GM23338 (cell line): ENCODE data around the gene USH2A. TPM values are rescaled to one million over a fixed set of nuclear protein-coding genes. Genes with fewer than 3 reads are reported as not detected.
A peak's percentile ranks its signal among the peaks of the same experiment; 100 is the strongest.

Experiments used
- ATAC-seq: fragments of 200-7000 bp; cut with Tn5 transposase; 3 replicates; pipeline ENCODE4 v1.9.1; 2020
- DNase-seq: peaks from one replicate; pipeline ENCODE4 v3.0.0-alpha.2; 2015; ENCODE audit warnings: low spot score
- H2AFZ ChIP-seq: fragments of 200-600 bp; sonication (generic); 2 replicates; pipeline ENCODE4 v1.8.0; 2016; ENCODE audit warnings: antibody characterized with exemption, mild to moderate bottlenecking, moderate library complexity
- H3F3A ChIP-seq: fragments of 200-600 bp; sonication (generic); replicated peaks from 2 replicates; pipeline ENCODE4 v1.8.0; 2017; ENCODE audit warnings: antibody characterized with exemption, mixed run types, low read depth
- H3K27ac ChIP-seq: fragments of 200-600 bp; sonication (generic); 2 replicates; pipeline ENCODE4 v1.6.1; 2016; ENCODE audit warnings: low read depth
- H3K27me3 ChIP-seq: fragments of 200-600 bp; sonication (generic); 2 replicates; pipeline ENCODE4 v1.8.0; 2016; ENCODE audit warnings: mild to moderate bottlenecking, mixed run types, moderate library complexity; ENCODE audit not compliant: insufficient read depth
- H3K36me3 ChIP-seq: fragments of 200-600 bp; sonication (generic); 2 replicates; pipeline ENCODE4 v1.8.0; 2016; ENCODE audit warnings: mild to moderate bottlenecking; ENCODE audit not compliant: insufficient read depth
- H3K4me1 ChIP-seq: fragments of 200-600 bp; sonication (generic); 2 replicates; pipeline ENCODE4 v1.8.0; 2016; ENCODE audit warnings: mild to moderate bottlenecking, moderate library complexity; ENCODE audit not compliant: insufficient read depth
- H3K4me2 ChIP-seq: fragments of 200-600 bp; sonication (generic); 2 replicates; pipeline ENCODE4 v1.7.1; 2017; ENCODE audit warnings: mixed run types
- H3K4me3 ChIP-seq: fragments of 200-600 bp; sonication (generic); 2 replicates; pipeline ENCODE4 v1.6.1; 2016; ENCODE audit warnings: mixed run types
- H3K79me2 ChIP-seq: fragments of 200-600 bp; sonication (generic); replicated peaks from 2 replicates; pipeline ENCODE4 v1.8.0; 2017; ENCODE audit warnings: mild to moderate bottlenecking; ENCODE audit not compliant: insufficient read depth
- H3K9me2 ChIP-seq: fragments of 200-600 bp; sonication (generic); 2 replicates; pipeline ENCODE4 v1.8.0; 2017; ENCODE audit not compliant: insufficient read depth
- H4K20me1 ChIP-seq: fragments of 200-600 bp; sonication (generic); replicated peaks from 2 replicates; pipeline ENCODE4 v1.8.0; 2017; ENCODE audit warnings: mild to moderate bottlenecking; ENCODE audit not compliant: insufficient read depth
- H3K27ac Mint-ChIP-seq: 2 replicates; pipeline ENCODE4 v1.8.0; 2020; ENCODE audit warnings: inconsistent platforms, mild to moderate bottlenecking, moderate library complexity, mixed read lengths
- H3K27me3 Mint-ChIP-seq: 3 replicates; pipeline ENCODE4 v1.8.0; 2022; ENCODE audit warnings: low read depth, mild to moderate bottlenecking, moderate library complexity, mixed read lengths, inconsistent platforms; ENCODE audit not compliant: insufficient read depth, poor library complexity
- H3K36me3 Mint-ChIP-seq: 3 replicates; pipeline ENCODE4 v1.8.0; 2021; ENCODE audit warnings: low read depth, mild to moderate bottlenecking, inconsistent platforms, moderate library complexity, mixed read lengths
- H3K4me1 Mint-ChIP-seq: 3 replicates; pipeline ENCODE4 v1.8.0; 2020; ENCODE audit warnings: mild to moderate bottlenecking, inconsistent platforms, mixed read lengths
- H3K4me3 Mint-ChIP-seq: 3 replicates; pipeline ENCODE4 v1.8.0; 2021; ENCODE audit warnings: moderate library complexity, mild to moderate bottlenecking, inconsistent platforms, mixed read lengths
- H3K9me3 Mint-ChIP-seq: 3 replicates; pipeline ENCODE4 v1.8.0; 2020; ENCODE audit warnings: moderate library complexity, mild to moderate bottlenecking, inconsistent platforms, mixed read lengths
- CREB1 ChIP-seq: fragments of 250-450 bp; sonication (Bioruptor Pico); IDR thresholded peaks from 2 replicates; pipeline ENCODE4 v1.5.0; 2020; ENCODE audit warnings: low read depth, mild to moderate bottlenecking, moderate library complexity
- EZH2phosphoT487 ChIP-seq: fragments of 200-600 bp; sonication (generic); IDR thresholded peaks from one replicate; pipeline ENCODE4 v1.8.1; 2018; ENCODE audit warnings: antibody characterized with exemption; ENCODE audit not compliant: unreplicated experiment
- JUNB ChIP-seq: IDR thresholded peaks from one replicate; pipeline ENCODE4 v1.6.1; 2016; ENCODE audit warnings: antibody characterized with exemption; ENCODE audit not compliant: unreplicated experiment
- NANOG ChIP-seq: IDR thresholded peaks from 2 replicates; pipeline ENCODE4 v1.6.1; 2016; ENCODE audit warnings: antibody characterized with exemption, borderline replicate concordance
- POLR2AphosphoS5 ChIP-seq: IDR thresholded peaks from 2 replicates; pipeline ENCODE4 v1.6.1; 2016; ENCODE audit warnings: antibody characterized with exemption, low read depth
- STAT1 ChIP-seq: IDR thresholded peaks from one replicate; pipeline ENCODE4 v1.6.1; 2016; ENCODE audit warnings: antibody characterized with exemption; ENCODE audit not compliant: unreplicated experiment
- ZNF114 ChIP-seq: fragments of 250-450 bp; sonication (Bioruptor Pico); IDR thresholded peaks from 2 replicates; pipeline ENCODE4 v1.5.0; 2020; ENCODE audit warnings: mild to moderate bottlenecking, moderate library complexity
- ZNF331 ChIP-seq: fragments of 250-450 bp; sonication (Bioruptor Pico); IDR thresholded peaks from 2 replicates; pipeline ENCODE4 v1.5.0; 2020; ENCODE audit warnings: low read depth, mild to moderate bottlenecking, moderate library complexity
- polyA plus RNA-seq: library from polyadenylated mRNA; unstranded; fragments of >200 nt; fragmentation: Nextera tagmentation; extraction: Ambion mirVana; gene quantifications from 2 replicates; pipeline ENCODE4 v1.2.1, GENCODE V29; 2016
- total RNA-seq: library from RNA; depleted of rRNA; stranded (reverse); fragments of >200 nt; shearing (Covaris generic); gene quantifications from 2 replicates; pipeline ENCODE4 v1.2.3, GENCODE V29; 2014
- TF ChIP-seq, protein P1 (sequence below): fragments of 250-450 bp; sonication (Bioruptor Pico); IDR thresholded peaks from 2 replicates; pipeline ENCODE4 v1.5.0; 2020; ENCODE audit warnings: mild to moderate bottlenecking, moderate library complexity
- TF ChIP-seq, protein P2 (sequence below): IDR thresholded peaks from 2 replicates; pipeline ENCODE4 v1.6.1; 2016; ENCODE audit warnings: antibody characterized with exemption
- TF ChIP-seq, protein P3 (sequence below): IDR thresholded peaks from one replicate; pipeline ENCODE4 v1.6.1; 2018; ENCODE audit warnings: antibody characterized with exemption; ENCODE audit not compliant: unreplicated experiment

USH2A gene
- total and polyA plus RNA-seq, 2 experiments from 2014 or later: 0.03 TPM

DNA sequence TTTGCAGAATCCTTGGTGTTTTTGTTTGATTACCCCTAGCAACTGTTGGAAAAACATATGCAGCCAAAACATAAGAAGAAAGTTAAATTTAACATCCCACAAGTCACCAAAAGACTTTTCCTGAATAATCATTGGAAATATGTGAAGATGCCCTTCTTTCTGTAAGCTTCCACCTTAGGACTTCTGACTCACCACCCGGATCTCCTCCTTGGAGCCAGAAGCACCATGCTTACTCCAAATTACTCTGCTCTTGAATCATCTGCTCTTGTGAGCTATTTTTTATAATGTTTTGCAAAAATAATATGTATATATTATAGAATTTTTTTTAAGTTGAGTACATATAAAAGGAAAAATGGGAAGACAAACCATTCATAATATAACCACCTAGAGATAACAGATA, 464.4 kb downstream of the USH2A start (continued):
- TF ChIP-seq, protein P1, sequence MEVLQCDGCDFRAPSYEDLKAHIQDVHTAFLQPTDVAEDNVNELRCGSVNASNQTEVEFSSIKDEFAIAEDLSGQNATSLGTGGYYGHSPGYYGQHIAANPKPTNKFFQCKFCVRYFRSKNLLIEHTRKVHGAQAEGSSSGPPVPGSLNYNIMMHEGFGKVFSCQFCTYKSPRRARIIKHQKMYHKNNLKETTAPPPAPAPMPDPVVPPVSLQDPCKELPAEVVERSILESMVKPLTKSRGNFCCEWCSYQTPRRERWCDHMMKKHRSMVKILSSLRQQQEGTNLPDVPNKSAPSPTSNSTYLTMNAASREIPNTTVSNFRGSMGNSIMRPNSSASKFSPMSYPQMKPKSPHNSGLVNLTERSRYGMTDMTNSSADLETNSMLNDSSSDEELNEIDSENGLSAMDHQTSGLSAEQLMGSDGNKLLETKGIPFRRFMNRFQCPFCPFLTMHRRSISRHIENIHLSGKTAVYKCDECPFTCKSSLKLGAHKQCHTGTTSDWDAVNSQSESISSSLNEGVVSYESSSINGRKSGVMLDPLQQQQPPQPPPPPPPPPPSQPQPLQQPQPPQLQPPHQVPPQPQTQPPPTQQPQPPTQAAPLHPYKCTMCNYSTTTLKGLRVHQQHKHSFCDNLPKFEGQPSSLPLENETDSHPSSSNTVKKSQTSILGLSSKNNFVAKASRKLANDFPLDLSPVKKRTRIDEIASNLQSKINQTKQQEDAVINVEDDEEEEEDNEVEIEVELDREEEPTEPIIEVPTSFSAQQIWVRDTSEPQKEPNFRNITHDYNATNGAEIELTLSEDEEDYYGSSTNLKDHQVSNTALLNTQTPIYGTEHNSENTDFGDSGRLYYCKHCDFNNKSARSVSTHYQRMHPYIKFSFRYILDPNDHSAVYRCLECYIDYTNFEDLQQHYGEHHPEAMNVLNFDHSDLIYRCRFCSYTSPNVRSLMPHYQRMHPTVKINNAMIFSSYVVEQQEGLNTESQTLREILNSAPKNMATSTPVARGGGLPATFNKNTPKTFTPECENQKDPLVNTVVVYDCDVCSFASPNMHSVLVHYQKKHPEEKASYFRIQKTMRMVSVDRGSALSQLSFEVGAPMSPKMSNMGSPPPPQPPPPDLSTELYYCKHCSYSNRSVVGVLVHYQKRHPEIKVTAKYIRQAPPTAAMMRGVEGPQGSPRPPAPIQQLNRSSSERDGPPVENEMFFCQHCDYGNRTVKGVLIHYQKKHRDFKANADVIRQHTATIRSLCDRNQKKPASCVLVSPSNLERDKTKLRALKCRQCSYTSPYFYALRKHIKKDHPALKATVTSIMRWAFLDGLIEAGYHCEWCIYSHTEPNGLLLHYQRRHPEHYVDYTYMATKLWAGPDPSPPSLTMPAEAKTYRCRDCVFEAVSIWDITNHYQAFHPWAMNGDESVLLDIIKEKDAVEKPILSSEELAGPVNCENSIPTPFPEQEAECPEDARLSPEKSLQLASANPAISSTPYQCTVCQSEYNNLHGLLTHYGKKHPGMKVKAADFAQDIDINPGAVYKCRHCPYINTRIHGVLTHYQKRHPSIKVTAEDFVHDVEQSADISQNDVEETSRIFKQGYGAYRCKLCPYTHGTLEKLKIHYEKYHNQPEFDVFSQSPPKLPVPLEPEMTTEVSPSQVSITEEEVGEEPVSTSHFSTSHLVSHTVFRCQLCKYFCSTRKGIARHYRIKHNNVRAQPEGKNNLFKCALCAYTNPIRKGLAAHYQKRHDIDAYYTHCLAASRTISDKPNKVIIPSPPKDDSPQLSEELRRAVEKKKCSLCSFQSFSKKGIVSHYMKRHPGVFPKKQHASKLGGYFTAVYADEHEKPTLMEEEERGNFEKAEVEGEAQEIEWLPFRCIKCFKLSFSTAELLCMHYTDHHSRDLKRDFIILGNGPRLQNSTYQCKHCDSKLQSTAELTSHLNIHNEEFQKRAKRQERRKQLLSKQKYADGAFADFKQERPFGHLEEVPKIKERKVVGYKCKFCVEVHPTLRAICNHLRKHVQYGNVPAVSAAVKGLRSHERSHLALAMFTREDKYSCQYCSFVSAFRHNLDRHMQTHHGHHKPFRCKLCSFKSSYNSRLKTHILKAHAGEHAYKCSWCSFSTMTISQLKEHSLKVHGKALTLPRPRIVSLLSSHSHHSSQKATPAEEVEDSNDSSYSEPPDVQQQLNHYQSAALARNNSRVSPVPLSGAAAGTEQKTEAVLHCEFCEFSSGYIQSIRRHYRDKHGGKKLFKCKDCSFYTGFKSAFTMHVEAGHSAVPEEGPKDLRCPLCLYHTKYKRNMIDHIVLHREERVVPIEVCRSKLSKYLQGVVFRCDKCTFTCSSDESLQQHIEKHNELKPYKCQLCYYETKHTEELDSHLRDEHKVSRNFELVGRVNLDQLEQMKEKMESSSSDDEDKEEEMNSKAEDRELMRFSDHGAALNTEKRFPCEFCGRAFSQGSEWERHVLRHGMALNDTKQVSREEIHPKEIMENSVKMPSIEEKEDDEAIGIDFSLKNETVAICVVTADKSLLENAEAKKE (CRISPR knock-in tag): no peak
- TF ChIP-seq EZH2phosphoT487 (no peak), STAT1 (no peak), NANOG (no peak), ZNF331 (CRISPR knock-in tag) (no peak), CREB1 (no peak), ZNF114 (CRISPR knock-in tag) (no peak), JUNB (no peak), POLR2AphosphoS5 (no peak)
- TF ChIP-seq, protein P2, sequence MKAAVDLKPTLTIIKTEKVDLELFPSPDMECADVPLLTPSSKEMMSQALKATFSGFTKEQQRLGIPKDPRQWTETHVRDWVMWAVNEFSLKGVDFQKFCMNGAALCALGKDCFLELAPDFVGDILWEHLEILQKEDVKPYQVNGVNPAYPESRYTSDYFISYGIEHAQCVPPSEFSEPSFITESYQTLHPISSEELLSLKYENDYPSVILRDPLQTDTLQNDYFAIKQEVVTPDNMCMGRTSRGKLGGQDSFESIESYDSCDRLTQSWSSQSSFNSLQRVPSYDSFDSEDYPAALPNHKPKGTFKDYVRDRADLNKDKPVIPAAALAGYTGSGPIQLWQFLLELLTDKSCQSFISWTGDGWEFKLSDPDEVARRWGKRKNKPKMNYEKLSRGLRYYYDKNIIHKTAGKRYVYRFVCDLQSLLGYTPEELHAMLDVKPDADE: no peak

DNA sequence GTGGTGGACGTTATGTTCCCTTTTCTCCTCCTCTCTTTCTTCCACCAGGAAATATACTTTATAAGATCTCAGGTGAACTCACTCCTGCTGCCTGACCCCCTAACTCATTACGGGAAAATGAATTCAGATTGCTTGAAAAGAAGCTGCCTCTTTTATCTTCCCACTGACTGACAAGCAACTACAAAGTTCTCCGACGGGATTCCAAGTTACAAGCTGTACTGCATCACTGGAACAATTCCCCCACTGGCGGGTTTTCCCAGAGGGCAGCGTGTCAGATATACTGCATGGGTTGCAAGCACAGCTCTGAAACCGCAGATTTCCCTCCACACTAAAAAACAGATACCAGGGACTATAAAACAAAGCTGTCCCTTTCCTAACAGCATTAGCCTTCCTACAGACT, 465.6 kb downstream of the USH2A start:
- H3K4me3 ChIP-seq: no peak overlapping the region
- H3K4me2 ChIP-seq: no peak overlapping the region
- TF ChIP-seq, protein P3, sequence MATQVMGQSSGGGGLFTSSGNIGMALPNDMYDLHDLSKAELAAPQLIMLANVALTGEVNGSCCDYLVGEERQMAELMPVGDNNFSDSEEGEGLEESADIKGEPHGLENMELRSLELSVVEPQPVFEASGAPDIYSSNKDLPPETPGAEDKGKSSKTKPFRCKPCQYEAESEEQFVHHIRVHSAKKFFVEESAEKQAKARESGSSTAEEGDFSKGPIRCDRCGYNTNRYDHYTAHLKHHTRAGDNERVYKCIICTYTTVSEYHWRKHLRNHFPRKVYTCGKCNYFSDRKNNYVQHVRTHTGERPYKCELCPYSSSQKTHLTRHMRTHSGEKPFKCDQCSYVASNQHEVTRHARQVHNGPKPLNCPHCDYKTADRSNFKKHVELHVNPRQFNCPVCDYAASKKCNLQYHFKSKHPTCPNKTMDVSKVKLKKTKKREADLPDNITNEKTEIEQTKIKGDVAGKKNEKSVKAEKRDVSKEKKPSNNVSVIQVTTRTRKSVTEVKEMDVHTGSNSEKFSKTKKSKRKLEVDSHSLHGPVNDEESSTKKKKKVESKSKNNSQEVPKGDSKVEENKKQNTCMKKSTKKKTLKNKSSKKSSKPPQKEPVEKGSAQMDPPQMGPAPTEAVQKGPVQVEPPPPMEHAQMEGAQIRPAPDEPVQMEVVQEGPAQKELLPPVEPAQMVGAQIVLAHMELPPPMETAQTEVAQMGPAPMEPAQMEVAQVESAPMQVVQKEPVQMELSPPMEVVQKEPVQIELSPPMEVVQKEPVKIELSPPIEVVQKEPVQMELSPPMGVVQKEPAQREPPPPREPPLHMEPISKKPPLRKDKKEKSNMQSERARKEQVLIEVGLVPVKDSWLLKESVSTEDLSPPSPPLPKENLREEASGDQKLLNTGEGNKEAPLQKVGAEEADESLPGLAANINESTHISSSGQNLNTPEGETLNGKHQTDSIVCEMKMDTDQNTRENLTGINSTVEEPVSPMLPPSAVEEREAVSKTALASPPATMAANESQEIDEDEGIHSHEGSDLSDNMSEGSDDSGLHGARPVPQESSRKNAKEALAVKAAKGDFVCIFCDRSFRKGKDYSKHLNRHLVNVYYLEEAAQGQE: no peak
- H3K27ac ChIP-seq: no peak overlapping the region
- DNase-seq (no peak), ATAC-seq (peak; percentile 30; the same call in 1 of the 3 replicates)
- H3F3A ChIP-seq: no peaks in the 10 kb centered on the region
- H4K20me1 ChIP-seq: no peaks in the 10 kb centered on the region
- no peaks in the 10 kb centered on the region for H3K9me2 ChIP-seq
- H2AFZ ChIP-seq: peak overlapping the region; percentile 85; the same call in 1 of the 2 replicates
- Mint-ChIP-seq H3K27me3 (no peaks in the 10 kb centered on the region), H3K36me3 (no peaks in the 10 kb centered on the region), H3K27ac (no peak overlapping the region; the same call in 1 of the 2 replicates), H3K4me3 (no peak overlapping the region), H3K9me3 (no peaks in the 10 kb centered on the region), H3K4me1 (peaks cover 6% of the 10 kb centered on the region; the same call in 2 of the 3 replicates)
- H3K79me2 ChIP-seq: no peaks in the 10 kb centered on the region
- no peaks in the 10 kb centered on the region for H3K27me3 ChIP-seq
- no peaks in the 10 kb centered on the region for H3K4me1 ChIP-seq
- no peaks in the 10 kb centered on the region for H3K36me3 ChIP-seq
